OCI-LY1 (cell line): ENCODE results near the gene DTNB.

Experiments
- H2AFZ ChIP-seq: fragments of 200-600 bp; sonication (generic), shearing (Covaris generic); 2 replicates; pipeline ENCODE4 v1.6.0; 2014; ENCODE audit warnings: antibody characterized with exemption, mild to moderate bottlenecking, low read length
- H3F3A ChIP-seq: fragments of 200-600 bp; sonication (generic), shearing (Covaris generic); 2 replicates; pipeline ENCODE4 v1.6.0; 2014; ENCODE audit warnings: mild to moderate bottlenecking, antibody characterized with exemption, low read length, moderate library complexity; ENCODE audit not compliant: insufficient read depth
- H3K27ac ChIP-seq: fragments of 200-600 bp; sonication (generic); 2 replicates; pipeline ENCODE4 v1.5.1; 2014; ENCODE audit warnings: low read length, mixed run types, mild to moderate bottlenecking, low read depth; ENCODE audit not compliant: poor library complexity, severe bottlenecking
- H3K27me3 ChIP-seq: fragments of 200-600 bp; sonication (generic); 2 replicates; pipeline ENCODE4 v1.6.0; 2014; ENCODE audit warnings: antibody characterized with exemption, mild to moderate bottlenecking, low read length, moderate library complexity; ENCODE audit not compliant: insufficient read depth
- H3K36me3 ChIP-seq: fragments of 200-600 bp; sonication (generic); 2 replicates; pipeline ENCODE4 v1.6.1; 2014; ENCODE audit warnings: mild to moderate bottlenecking, antibody characterized with exemption, low read length, moderate library complexity, mixed read lengths; ENCODE audit not compliant: insufficient read depth
- H3K4me1 ChIP-seq: fragments of 200-600 bp; sonication (generic); 2 replicates; pipeline ENCODE4 v1.5.1; 2014; ENCODE audit warnings: mild to moderate bottlenecking, low read length, moderate library complexity; ENCODE audit not compliant: insufficient read depth, severe bottlenecking
- H3K4me2 ChIP-seq: fragments of 200-600 bp; sonication (generic), shearing (Covaris generic); 2 replicates; pipeline ENCODE4 v1.6.1; 2014; ENCODE audit warnings: low read length
- H3K4me3 ChIP-seq: fragments of 200-600 bp; sonication (generic); 2 replicates; pipeline ENCODE4 v1.5.1; 2014; ENCODE audit warnings: low read length, low read depth, mild to moderate bottlenecking, mixed read lengths; ENCODE audit not compliant: poor library complexity, severe bottlenecking
- H3K79me2 ChIP-seq: fragments of 200-600 bp; shearing (Covaris generic); 2 replicates; pipeline ENCODE4 v1.6.1; 2016; ENCODE audit warnings: mixed run types, low read length, mixed read lengths; ENCODE audit not compliant: insufficient read depth
- H3K9ac ChIP-seq: fragments of 200-600 bp; sonication (generic), shearing (Covaris generic); 2 replicates; pipeline ENCODE4 v1.6.1; 2014; ENCODE audit warnings: mild to moderate bottlenecking, low read length, mixed read lengths
- H3K9me2 ChIP-seq: fragments of 200-600 bp; sonication (generic), shearing (Covaris generic); 2 replicates; pipeline ENCODE4 v1.6.1; 2014; ENCODE audit warnings: low read depth, mild to moderate bottlenecking, low read length, mixed read lengths
- H3K9me3 ChIP-seq: fragments of 200-600 bp; shearing (Covaris generic); 2 replicates; pipeline ENCODE4 v1.6.1; 2014; ENCODE audit warnings: low read length, mixed read lengths
- H4K20me1 ChIP-seq: fragments of 200-600 bp; sonication (generic), shearing (Covaris generic); 2 replicates; pipeline ENCODE4 v1.6.0; 2016; ENCODE audit warnings: mild to moderate bottlenecking, low read length; ENCODE audit not compliant: insufficient read depth
- CTCF ChIP-seq: fragments of 200-600 bp; sonication (generic), shearing (Covaris generic); IDR thresholded peaks from 2 replicates; pipeline ENCODE4 v1.5.1; 2017; ENCODE audit warnings: mild to moderate bottlenecking, antibody characterized with exemption, low read length, moderate library complexity, mixed read lengths
- EZH2 ChIP-seq: fragments of 200-600 bp; sonication (generic), shearing (Covaris generic); IDR thresholded peaks from 2 replicates; pipeline ENCODE4 v1.8.0; 2017; ENCODE audit warnings: borderline replicate concordance, mixed run types, mild to moderate bottlenecking, antibody characterized with exemption, low read length, moderate library complexity, mixed read lengths

Gene DTNB

DNA sequence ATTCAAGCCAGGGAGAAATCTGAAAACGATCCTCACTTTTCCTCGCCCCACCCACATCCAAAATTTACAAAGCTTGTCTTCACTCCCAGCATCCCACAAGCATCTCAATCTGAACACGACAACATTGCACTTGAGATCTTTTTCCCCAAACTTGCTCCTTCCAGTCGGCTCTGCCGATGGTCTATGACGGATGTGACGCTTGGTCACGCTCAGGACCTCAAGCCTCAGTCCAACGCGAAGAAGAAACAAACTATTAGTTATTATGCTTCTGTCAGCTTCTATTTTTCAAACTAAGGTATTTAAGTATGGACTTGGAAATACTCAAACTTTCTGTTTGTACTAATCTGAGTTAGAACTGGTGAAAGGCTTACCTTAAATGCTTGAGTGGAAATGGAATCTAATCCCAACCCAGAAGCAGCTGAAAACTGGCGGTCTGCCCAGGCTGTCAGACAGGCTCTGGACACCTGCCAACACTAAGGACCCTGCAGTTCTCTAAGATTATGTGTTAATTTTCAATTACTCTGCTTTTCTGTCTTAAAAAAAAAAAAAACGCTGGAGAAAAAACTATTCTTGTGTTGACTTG is 199.5 kb downstream of the DTNB start:
- H2AFZ ChIP-seq, result no peak overlapping the region
- H3K9me2 ChIP-seq, result no peaks in the 10 kb centered on the region
- no peaks in the 10 kb centered on the region for H3K36me3 ChIP-seq
- H3F3A ChIP-seq, result no peaks in the 10 kb centered on the region
- H3K4me3 ChIP-seq, result no peak overlapping the region
- TF ChIP-seq EZH2 (no peak), CTCF (no peak)
- H3K27ac ChIP-seq, result no peak overlapping the region
- peaks cover 9% of the 10 kb centered on the region for H3K4me1 ChIP-seq
- no peaks in the 10 kb centered on the region for H4K20me1 ChIP-seq
- H3K9ac ChIP-seq, result no peak overlapping the region
- H3K27me3 ChIP-seq, result no peaks in the 10 kb centered on the region
- H3K9me3 ChIP-seq, result peaks cover 7% of the 10 kb centered on the region; the same call in 1 of the 2 replicates
- no peak overlapping the region for H3K4me2 ChIP-seq
- no peaks in the 10 kb centered on the region for H3K79me2 ChIP-seq

DNA sequence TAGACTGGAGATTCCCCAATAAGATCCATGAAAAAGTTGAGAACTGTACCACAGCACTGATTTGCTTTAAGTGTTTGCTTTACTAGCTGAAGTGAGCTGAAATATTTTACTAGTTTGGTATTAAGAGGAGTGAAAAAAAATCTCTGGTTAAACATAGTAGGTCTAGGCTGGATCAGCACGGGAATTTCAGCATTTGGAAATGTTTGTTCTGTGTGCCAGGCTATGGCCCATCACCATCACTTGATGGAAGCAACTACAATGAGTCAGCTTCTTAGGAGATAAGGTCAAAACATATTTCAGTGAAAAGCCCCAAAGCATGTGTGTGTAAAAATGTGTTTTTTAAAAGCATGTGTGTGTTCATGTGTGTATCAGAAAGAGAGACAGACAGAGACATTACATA is 200.2 kb downstream of the DTNB start:
- Histone ChIP-seq H3K4me3 (no peak overlapping the region), H3K9me2 (no peaks in the 10 kb centered on the region), H4K20me1 (no peaks in the 10 kb centered on the region), H3K4me2 (no peak overlapping the region), H3K79me2 (no peaks in the 10 kb centered on the region), H3K36me3 (no peaks in the 10 kb centered on the region), H3K27ac (no peak overlapping the region), H3K27me3 (no peaks in the 10 kb centered on the region), H3K9ac (no peak overlapping the region), H2AFZ (no peak overlapping the region), H3K4me1 (peaks cover 9% of the 10 kb centered on the region), H3K9me3 (peaks cover 7% of the 10 kb centered on the region; the same call in 1 of the 2 replicates), H3F3A (no peaks in the 10 kb centered on the region)
- TF ChIP-seq CTCF, result no peak
- no peak for TF ChIP-seq EZH2

GRCh38 chr2:25470806-25471205 is 202.6 kb downstream of the DTNB start:
- no peak overlapping the region for H3K4me2 ChIP-seq
- peaks cover 7% of the 10 kb centered on the region; the same call in 1 of the 2 replicates for H3K9me3 ChIP-seq
- H2AFZ ChIP-seq, result no peak overlapping the region
- H3K27me3 ChIP-seq, result no peaks in the 10 kb centered on the region
- no peaks in the 10 kb centered on the region for H3K9me2 ChIP-seq
- H3K79me2 ChIP-seq, result no peaks in the 10 kb centered on the region
- no peak overlapping the region for H3K27ac ChIP-seq
- H3F3A ChIP-seq, result no peaks in the 10 kb centered on the region
- no peak for TF ChIP-seq CTCF
- TF ChIP-seq EZH2, result no peak
- no peak overlapping the region for H3K4me3 ChIP-seq
- no peaks in the 10 kb centered on the region for H3K36me3 ChIP-seq
- H4K20me1 ChIP-seq, result no peaks in the 10 kb centered on the region
- no peak overlapping the region for H3K9ac ChIP-seq
- H3K4me1 ChIP-seq, result peaks cover 9% of the 10 kb centered on the region
